ENCODE data around the gene NKAIN2.
"Not testable (repeated sequence)": the region's sequence is repeated elsewhere in the genome, so short reads cannot be mapped to it uniquely, and the experiment has no call there.

NKAIN2 gene

GRCh38 chr6:124446961-124447360 lies 643.3 kb downstream of the NKAIN2 start:
- DNase-seq (ENCODE audit: low read depth) = no peak
- no peak overlapping the region for H3K4me3 ChIP-seq (ENCODE audit: low read depth, low read length)
- TF ChIP-seq MAX (IDR thresholded peaks at IDR 0.05; ENCODE audit: low read depth, low read length) = no peak
- no peak for TF ChIP-seq MYC (IDR thresholded peaks at IDR 0.05; ENCODE audit: low read depth, low read length)
- no peak for TF ChIP-seq POLR2A (IDR thresholded peaks at IDR 0.05; ENCODE audit: extremely low read depth, insufficient read length)
- TF ChIP-seq CTCF (IDR thresholded peaks at IDR 0.05; ENCODE audit: low read depth, low read length) = no peak

- DNase-seq (ENCODE audit: low read depth) = no peak
- TF ChIP-seq MYC (IDR thresholded peaks at IDR 0.05; ENCODE audit: low read depth, low read length) (no peak), POLR2A (IDR thresholded peaks at IDR 0.05; ENCODE audit: extremely low read depth, insufficient read length) (no peak), CTCF (IDR thresholded peaks at IDR 0.05; ENCODE audit: low read depth, low read length) (no peak), MAX (IDR thresholded peaks at IDR 0.05; ENCODE audit: low read depth, low read length) (no peak)
- H3K4me3 ChIP-seq (ENCODE audit: low read depth, low read length) = no peak overlapping the region
These were observed 655.6 kb downstream of the NKAIN2 start for GRCh38 chr6:124459268-124459667.

GRCh38 chr6:124462750-124463149 lies 659.1 kb downstream of the NKAIN2 start:
- TF ChIP-seq CTCF (IDR thresholded peaks at IDR 0.05; ENCODE audit: low read depth, low read length) (no peak), POLR2A (IDR thresholded peaks at IDR 0.05; ENCODE audit: extremely low read depth, insufficient read length) (no peak), MYC (IDR thresholded peaks at IDR 0.05; ENCODE audit: low read depth, low read length) (no peak), MAX (IDR thresholded peaks at IDR 0.05; ENCODE audit: low read depth, low read length) (no peak)
- no peak overlapping the region for H3K4me3 ChIP-seq (ENCODE audit: low read depth, low read length)
- no peak for DNase-seq (ENCODE audit: low read depth)

GRCh38 chr6:124463271-124463670 lies 659.6 kb downstream of the NKAIN2 start:
- DNase-seq (ENCODE audit: low read depth) = no peak
- H3K4me3 ChIP-seq (ENCODE audit: low read depth, low read length) = no peak overlapping the region
- TF ChIP-seq MAX (IDR thresholded peaks at IDR 0.05; ENCODE audit: low read depth, low read length) (no peak), CTCF (IDR thresholded peaks at IDR 0.05; ENCODE audit: low read depth, low read length) (no peak), POLR2A (IDR thresholded peaks at IDR 0.05; ENCODE audit: extremely low read depth, insufficient read length) (no peak), MYC (IDR thresholded peaks at IDR 0.05; ENCODE audit: low read depth, low read length) (no peak)

- not testable (repeated sequence) for H3K4me3 ChIP-seq (ENCODE audit: low read depth, low read length); DNase-seq (ENCODE audit: low read depth)
These were observed 660.9 kb downstream of the NKAIN2 start for GRCh38 chr6:124464600-124464999.

GRCh38 chr6:124466949-124467348 lies 663.3 kb downstream of the NKAIN2 start:
- no peak for DNase-seq (ENCODE audit: low read depth)
- TF ChIP-seq POLR2A (IDR thresholded peaks at IDR 0.05; ENCODE audit: extremely low read depth, insufficient read length) (no peak), CTCF (IDR thresholded peaks at IDR 0.05; ENCODE audit: low read depth, low read length) (no peak), MYC (IDR thresholded peaks at IDR 0.05; ENCODE audit: low read depth, low read length) (no peak), MAX (IDR thresholded peaks at IDR 0.05; ENCODE audit: low read depth, low read length) (no peak)
- H3K4me3 ChIP-seq (ENCODE audit: low read depth, low read length) = no peak overlapping the region
